ENCODE data around the gene MED9.
"Not testable (repeated sequence)": the region's sequence is repeated elsewhere in the genome, so short reads cannot be mapped to it uniquely, and the experiment has no call there.

Gene MED9

DNA sequence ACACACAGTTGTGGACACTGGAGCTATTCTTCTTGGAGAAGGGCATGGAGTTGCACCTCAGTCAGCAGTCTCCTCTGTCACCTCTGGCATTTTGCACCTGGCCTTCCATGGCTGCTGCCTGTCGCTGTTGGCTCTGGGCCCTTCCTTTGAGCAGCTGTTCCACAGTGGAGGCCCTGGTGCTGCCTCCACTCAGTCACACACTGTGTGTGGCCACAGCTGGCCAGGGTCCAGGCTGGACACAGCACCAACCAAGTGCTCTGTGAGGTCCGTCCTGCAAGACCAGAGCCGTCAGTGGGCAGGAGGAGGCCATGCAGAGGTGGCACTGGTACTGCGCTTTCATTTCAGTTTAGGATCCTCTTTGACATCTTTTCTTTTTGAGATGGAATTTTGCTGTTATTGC, 21.6 kb upstream of the MED9 start:
- DNase-seq (ENCODE audit: insufficient read length, low spot score) (no peak), FAIRE-seq (no peak)

DNA sequence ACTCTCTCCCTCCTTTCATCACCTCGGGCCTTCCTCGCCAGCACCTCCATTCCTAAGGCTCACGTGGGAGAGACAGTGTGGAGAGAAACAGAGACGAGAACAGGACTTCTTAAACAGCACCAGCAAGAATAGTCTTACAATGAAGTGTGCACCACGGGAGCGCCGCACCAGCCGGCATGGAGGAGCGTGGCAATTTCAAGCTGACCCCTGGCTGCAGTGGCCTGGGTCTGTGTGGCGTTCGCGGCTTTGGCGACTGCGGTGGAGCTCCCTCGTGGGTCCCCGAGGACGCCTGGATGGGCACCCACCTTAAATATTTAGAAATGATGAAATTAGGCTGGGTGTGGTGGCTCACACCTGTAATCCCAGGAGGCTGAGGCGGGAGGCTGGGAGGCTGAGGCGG, 20.5 kb upstream of the MED9 start:
- no peak for DNase-seq (ENCODE audit: insufficient read length, low spot score)
- TF ChIP-seq, protein P1, sequence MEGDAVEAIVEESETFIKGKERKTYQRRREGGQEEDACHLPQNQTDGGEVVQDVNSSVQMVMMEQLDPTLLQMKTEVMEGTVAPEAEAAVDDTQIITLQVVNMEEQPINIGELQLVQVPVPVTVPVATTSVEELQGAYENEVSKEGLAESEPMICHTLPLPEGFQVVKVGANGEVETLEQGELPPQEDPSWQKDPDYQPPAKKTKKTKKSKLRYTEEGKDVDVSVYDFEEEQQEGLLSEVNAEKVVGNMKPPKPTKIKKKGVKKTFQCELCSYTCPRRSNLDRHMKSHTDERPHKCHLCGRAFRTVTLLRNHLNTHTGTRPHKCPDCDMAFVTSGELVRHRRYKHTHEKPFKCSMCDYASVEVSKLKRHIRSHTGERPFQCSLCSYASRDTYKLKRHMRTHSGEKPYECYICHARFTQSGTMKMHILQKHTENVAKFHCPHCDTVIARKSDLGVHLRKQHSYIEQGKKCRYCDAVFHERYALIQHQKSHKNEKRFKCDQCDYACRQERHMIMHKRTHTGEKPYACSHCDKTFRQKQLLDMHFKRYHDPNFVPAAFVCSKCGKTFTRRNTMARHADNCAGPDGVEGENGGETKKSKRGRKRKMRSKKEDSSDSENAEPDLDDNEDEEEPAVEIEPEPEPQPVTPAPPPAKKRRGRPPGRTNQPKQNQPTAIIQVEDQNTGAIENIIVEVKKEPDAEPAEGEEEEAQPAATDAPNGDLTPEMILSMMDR (IDR thresholded peaks at IDR 0.05; ENCODE audit: insufficient read depth, missing control alignments): no peak
- no peak for FAIRE-seq

More for the DNA sequence above, 21.6 kb upstream of the MED9 start:
- TF ChIP-seq, protein P1 (IDR thresholded peaks at IDR 0.05; ENCODE audit: insufficient read depth, missing control alignments): no peak

DNA sequence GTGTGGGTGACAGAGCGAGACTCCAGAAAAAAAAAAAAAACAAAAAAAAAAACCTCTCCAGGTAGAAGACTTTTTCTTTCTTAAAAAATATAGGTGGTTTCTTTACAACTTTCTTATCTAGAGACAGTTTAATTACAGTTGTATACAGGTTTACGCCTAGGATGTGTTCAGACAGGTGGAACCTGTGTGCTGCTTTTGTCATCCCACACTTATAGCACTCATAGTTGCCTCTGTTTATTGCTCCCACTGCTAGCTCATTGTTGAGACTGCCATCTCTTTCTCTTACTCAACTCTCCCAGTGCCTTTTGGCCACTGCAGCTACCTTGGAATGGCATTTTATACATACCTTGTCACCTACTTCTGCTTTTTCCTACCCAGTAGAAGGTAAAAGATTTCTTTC, 19.1 kb upstream of the MED9 start:
- TF ChIP-seq, protein P1 (IDR thresholded peaks at IDR 0.05; ENCODE audit: insufficient read depth, missing control alignments): no peak
- DNase-seq (ENCODE audit: insufficient read length, low spot score) (no peak), FAIRE-seq (no peak)

DNA sequence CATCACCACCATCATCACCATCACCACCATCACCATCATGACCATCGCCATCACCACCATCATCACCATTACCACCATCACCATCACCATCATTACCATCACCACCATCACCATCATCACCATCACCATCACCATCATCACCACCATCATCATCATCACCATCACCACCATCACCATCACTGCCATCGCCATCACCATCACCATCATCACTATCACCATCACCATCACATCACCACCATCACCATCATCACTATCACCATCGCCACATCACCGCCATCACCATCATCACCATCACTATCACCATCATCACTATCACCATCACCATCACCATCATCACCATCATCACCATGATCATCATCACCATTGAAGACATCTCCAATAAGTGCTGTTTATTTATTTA, 16.8 kb upstream of the MED9 start:
- peak; percentile 35 for FAIRE-seq

DNA sequence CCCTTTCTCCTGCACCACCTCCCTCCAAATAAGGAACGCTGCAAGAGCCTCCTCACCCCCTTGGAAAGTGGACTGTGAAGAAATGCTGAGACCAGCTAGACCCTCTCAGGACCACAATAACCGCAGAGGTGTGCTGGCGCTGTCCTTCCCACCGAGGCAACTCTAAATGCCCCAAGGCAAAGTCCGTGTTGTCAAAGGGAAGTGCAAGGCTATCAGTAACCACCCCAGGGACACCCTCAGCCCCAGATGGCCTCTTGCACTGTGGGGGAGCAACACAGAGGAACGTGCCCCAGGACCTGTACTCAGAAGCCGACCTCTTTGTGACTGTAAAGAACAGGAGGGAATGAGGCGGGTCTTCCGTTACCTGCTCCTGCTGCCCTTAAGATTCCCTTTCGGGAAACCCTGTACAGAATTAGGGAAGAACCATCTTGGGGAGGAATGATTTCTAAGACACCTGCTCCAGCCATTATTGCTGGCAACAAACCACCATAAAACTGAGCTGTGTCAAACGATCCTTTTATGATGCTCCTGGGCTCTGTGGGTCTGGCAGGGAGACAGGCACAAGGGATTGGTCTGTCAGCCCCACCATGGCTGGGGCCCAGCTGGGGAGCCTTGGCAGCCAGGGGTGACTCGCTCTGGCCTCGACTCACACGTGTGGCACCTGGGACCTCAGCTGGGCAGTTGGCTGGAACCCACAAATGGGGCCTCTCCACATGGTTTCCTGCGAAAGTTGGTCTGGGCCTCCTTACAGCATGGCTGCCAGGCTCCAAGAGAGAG, 14.6 kb upstream of the MED9 start:
- no peak for FAIRE-seq
- TF ChIP-seq, protein P1 (IDR thresholded peaks at IDR 0.05; ENCODE audit: insufficient read depth, missing control alignments): no peak
- DNase-seq (ENCODE audit: insufficient read length, low spot score): no peak

More for the DNA sequence above, 16.8 kb upstream of the MED9 start:
- TF ChIP-seq, protein P1 (IDR thresholded peaks at IDR 0.05; ENCODE audit: insufficient read depth, missing control alignments): no peak
- DNase-seq (ENCODE audit: insufficient read length, low spot score): no peak

DNA sequence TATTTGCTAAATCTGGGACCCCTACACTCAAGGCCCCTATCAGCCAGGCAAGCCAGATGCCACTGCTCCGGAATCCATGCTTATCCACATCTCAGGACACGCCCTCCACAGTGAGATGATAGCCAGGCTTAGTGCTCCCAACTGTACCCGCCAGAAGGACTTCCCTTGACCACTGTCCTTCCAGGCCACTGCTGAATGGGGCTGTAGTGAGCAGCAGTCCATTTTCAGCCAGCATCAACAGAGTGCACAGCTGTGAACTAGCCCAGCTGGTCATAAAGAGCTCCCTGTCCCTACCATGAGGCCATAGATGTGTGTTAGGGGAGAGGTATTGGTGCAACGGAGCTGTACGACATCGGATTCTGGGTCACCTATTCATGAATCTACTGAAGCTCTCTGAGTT, 13.0 kb upstream of the MED9 start:
- TF ChIP-seq, protein P1 (IDR thresholded peaks at IDR 0.05; ENCODE audit: insufficient read depth, missing control alignments): no peak
- FAIRE-seq (no peak), DNase-seq (ENCODE audit: insufficient read length, low spot score) (no peak)

DNA sequence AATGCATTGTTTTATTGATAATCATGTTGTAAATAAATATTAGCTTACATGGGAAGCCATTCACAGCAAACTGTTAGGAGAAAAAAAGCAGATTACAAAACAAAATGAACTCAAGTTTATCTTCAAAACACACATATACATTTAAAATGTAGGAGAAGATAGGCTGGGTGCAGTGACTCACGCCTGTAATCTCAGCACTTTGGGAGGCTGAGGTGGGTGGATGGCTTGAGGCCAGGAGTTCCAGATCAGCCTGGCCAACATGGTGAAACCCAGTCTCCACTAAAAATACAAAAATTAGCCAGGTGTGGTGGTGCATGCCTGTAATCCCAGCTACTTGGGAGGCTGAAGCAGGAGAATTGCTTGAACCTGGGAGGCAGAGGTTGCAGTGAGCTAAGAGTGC, 10.9 kb upstream of the MED9 start:
- not testable (repeated sequence) for FAIRE-seq

More for the DNA sequence above, 10.9 kb upstream of the MED9 start:
- not testable (repeated sequence) for DNase-seq (ENCODE audit: insufficient read length, low spot score)

All from D721Med (cell line).